GM19438 (cell line): ENCODE results near the gene CSAG2.

Experiments
- ATAC-seq: cut with Tn5 transposase; IDR thresholded peaks from one replicate; pipeline ENCODE4 v1.9.1; 2021; ENCODE audit warnings: low read depth; ENCODE audit not compliant: unreplicated experiment

The CSAG2 gene

GRCh38 chrX:152674135-152674534 lies 34.9 kb downstream of the CSAG2 start:
- no peak for ATAC-seq

- ATAC-seq = no peak
These were observed 46.0 kb downstream of the CSAG2 start for GRCh38 chrX:152663086-152663485.

- ATAC-seq = no peak
These were observed 50.8 kb downstream of the CSAG2 start for GRCh38 chrX:152658302-152658701.
